HG02678 (cell line): ENCODE measurements around the gene COMMD7.

ENCODE experiments used
- ATAC-seq: cut with Tn5 transposase; IDR thresholded peaks from one replicate; pipeline ENCODE4 v1.9.1; 2021; ENCODE audit warnings: mild to moderate bottlenecking, moderate library complexity; ENCODE audit not compliant: unreplicated experiment

COMMD7 gene

GRCh38 chr20:32743237-32744112, at the start of gene COMMD7:
TSS of gene COMMD7 (minus strand) at chr20:32743467. CDS start at chr20:32743391, 76 bp downstream.
- ATAC-seq: peak; percentile 72

- no peak for ATAC-seq
Measured at GRCh38 chr20:32792731-32793458, 49.6 kb upstream of the COMMD7 start.

GRCh38 chr20:32792316-32792715, 49.0 kb upstream of the COMMD7 start:
- peak; percentile 86 for ATAC-seq

- no peak for ATAC-seq
Measured at GRCh38 chr20:32790751-32791057, 47.4 kb upstream of the COMMD7 start.

GRCh38 chr20:32789896-32790750, 46.9 kb upstream of the COMMD7 start:
- ATAC-seq: peak; percentile 42

- ATAC-seq: no peak
Measured at GRCh38 chr20:32787168-32787567, 43.9 kb upstream of the COMMD7 start.

- ATAC-seq: no peak
Measured at GRCh38 chr20:32786059-32786760, 42.9 kb upstream of the COMMD7 start.

- ATAC-seq: no peak
Measured at GRCh38 chr20:32784369-32785080, 41.3 kb upstream of the COMMD7 start.

GRCh38 chr20:32780749-32781655, 37.7 kb upstream of the COMMD7 start:
- no peak for ATAC-seq

- no peak for ATAC-seq
Measured at GRCh38 chr20:32780278-32780677, 37.0 kb upstream of the COMMD7 start.

- ATAC-seq: no peak
Measured at GRCh38 chr20:32779500-32780211, 36.4 kb upstream of the COMMD7 start.

- no peak for ATAC-seq
Measured at GRCh38 chr20:32777177-32777956, 34.1 kb upstream of the COMMD7 start.

GRCh38 chr20:32775336-32775991, 32.2 kb upstream of the COMMD7 start:
- ATAC-seq: no peak

- no peak for ATAC-seq
Measured at GRCh38 chr20:32773855-32774254, 30.6 kb upstream of the COMMD7 start.

- ATAC-seq: no peak
Measured at GRCh38 chr20:32773223-32773622, 30.0 kb upstream of the COMMD7 start.

- no peak for ATAC-seq
Measured at GRCh38 chr20:32772046-32772445, 28.8 kb upstream of the COMMD7 start.
